AG10803 (cell line): Measurements from ENCODE around the gene STPG1.

Experiments
- DNase-seq: peaks from one replicate; pipeline ENCODE4 v3.0.0; 2010; ENCODE audit warnings: low read depth
- H3K4me3 ChIP-seq: 2 replicates; pipeline ENCODE4 v1.5.1; 2011; ENCODE audit warnings: mild to moderate bottlenecking, low read length, control low read depth
- CTCF ChIP-seq: conservative IDR thresholded peaks from 2 replicates; pipeline ENCODE4 v1.5.1; 2011; ENCODE audit warnings: mild to moderate bottlenecking, low read length, control low read depth, inconsistent platforms

Gene STPG1

GRCh38 chr1:24412408-24412807, 1.2 kb downstream of the STPG1 start:
- TF ChIP-seq CTCF: no peak
- H3K4me3 ChIP-seq: no peak overlapping the region
- no peak for DNase-seq

- TF ChIP-seq CTCF: no peak
- DNase-seq: no peak
- H3K4me3 ChIP-seq: no peak overlapping the region
Observed at GRCh38 chr1:24411963-24412362, 1.6 kb downstream of the STPG1 start.

- no peak for TF ChIP-seq CTCF
- no peak overlapping the region for H3K4me3 ChIP-seq
- DNase-seq: no peak
Observed at GRCh38 chr1:24410750-24411149, 2.8 kb downstream of the STPG1 start.

- no peak for TF ChIP-seq CTCF
- no peak overlapping the region for H3K4me3 ChIP-seq
- DNase-seq: peak; percentile 72
Observed at GRCh38 chr1:24409535-24409934, 4.0 kb downstream of the STPG1 start.

- no peak for TF ChIP-seq CTCF
- H3K4me3 ChIP-seq: no peak overlapping the region
- DNase-seq: no peak
Observed at GRCh38 chr1:24406788-24407187, 6.8 kb downstream of the STPG1 start.

GRCh38 chr1:24403806-24404205, 9.8 kb downstream of the STPG1 start:
- no peak for TF ChIP-seq CTCF

GRCh38 chr1:24400065-24400464, 13.5 kb downstream of the STPG1 start:
- H3K4me3 ChIP-seq: no peak overlapping the region
- no peak for TF ChIP-seq CTCF
- no peak for DNase-seq

More at GRCh38 chr1:24403806-24404205, 9.8 kb downstream of the STPG1 start:
- H3K4me3 ChIP-seq: no peak overlapping the region
- no peak for DNase-seq
